ENCODE data around the gene ADGRG2.

Gene ADGRG2

GRCh38 chrX:19064175-19064574 lies 58.1 kb downstream of the ADGRG2 start:
- DNase-seq (ENCODE audit: extremely low read depth, low read depth): no peak

GRCh38 chrX:19063030-19063429 lies 59.2 kb downstream of the ADGRG2 start:
- TF ChIP-seq CTCF (IDR thresholded peaks at IDR 0.05; ENCODE audit: low read depth, low read length): no peak
- no peak for DNase-seq (ENCODE audit: extremely low read depth, low read depth)

More at GRCh38 chrX:19064175-19064574, 58.1 kb downstream of the ADGRG2 start:
- TF ChIP-seq CTCF (IDR thresholded peaks at IDR 0.05; ENCODE audit: low read depth, low read length): no peak

- TF ChIP-seq CTCF (IDR thresholded peaks at IDR 0.05; ENCODE audit: low read depth, low read length): no peak
Measured at GRCh38 chrX:19059067-19059466, 63.2 kb downstream of the ADGRG2 start.

GRCh38 chrX:19057856-19058255 lies 64.4 kb downstream of the ADGRG2 start:
- no peak for TF ChIP-seq CTCF (IDR thresholded peaks at IDR 0.05; ENCODE audit: low read depth, low read length)
- DNase-seq (ENCODE audit: extremely low read depth, low read depth): no peak

More at GRCh38 chrX:19059067-19059466, 63.2 kb downstream of the ADGRG2 start:
- DNase-seq (ENCODE audit: extremely low read depth, low read depth): no peak

- no peak for TF ChIP-seq CTCF (IDR thresholded peaks at IDR 0.05; ENCODE audit: low read depth, low read length)
- no peak for DNase-seq (ENCODE audit: extremely low read depth, low read depth)
Measured at GRCh38 chrX:19049110-19049509, 73.2 kb downstream of the ADGRG2 start.

GRCh38 chrX:19046343-19047215 lies 75.7 kb downstream of the ADGRG2 start:
- DNase-seq (ENCODE audit: extremely low read depth, low read depth): no peak

More at GRCh38 chrX:19046343-19047215, 75.7 kb downstream of the ADGRG2 start:
- no peak for TF ChIP-seq CTCF (IDR thresholded peaks at IDR 0.05; ENCODE audit: low read depth, low read length)
